Common myeloid progenitor, CD34-positive (primary cell): Measurements from ENCODE around the gene PGM5.
"Not testable (repeated sequence)": the region's sequence is repeated elsewhere in the genome, so short reads cannot be mapped to it uniquely, and the experiment has no call there.

Experiments used
- CTCF ChIA-PET: fragments of 350-600 bp; sonication (Branson Sonifier 250); formaldehyde crosslinking; loops from one replicate; lab custom pipeline; 2021; ENCODE audit warnings: antibody characterized with exemption; lab: Charles Lee
- POLR2A ChIA-PET: fragments of 350-600 bp; sonication (Branson Sonifier 250); formaldehyde crosslinking; loops from one replicate; lab custom pipeline; 2021; ENCODE audit warnings: antibody characterized with exemption; lab: Charles Lee
- DNase-seq, 3 donors: peaks; one replicate each; pipeline versions ENCODE4 v3.0.0 to v3.0.0-alpha.2; 2013
- H3K27ac ChIP-seq, 2 experiments: 1 replicate in 1 of 2; 2 replicates in 1 of 2; pipeline ENCODE4 v1.7.0; 2013; ENCODE audit warnings: inconsistent platforms in 2 of 2, low read length in 2 of 2, mild to moderate bottlenecking in 2 of 2, low read depth in 1 of 2, moderate library complexity in 1 of 2; ENCODE audit not compliant: severe bottlenecking in 2 of 2, insufficient read depth in 1 of 2, poor library complexity in 1 of 2
- H3K27me3 ChIP-seq, 5 experiments: replicated peaks in 2 of 5; 1 replicate in 3 of 5; 2 replicates in 2 of 5; pipeline versions ENCODE4 v1.6.1 to v1.7.0; 2013; ENCODE audit warnings: low read length in 4 of 5, mild to moderate bottlenecking in 2 of 5, moderate library complexity in 2 of 5, inconsistent platforms in 1 of 5; ENCODE audit not compliant: insufficient read depth in 5 of 5, control insufficient read depth in 4 of 5
- H3K36me3 ChIP-seq, 4 experiments: 1 replicate in 2 of 4; 2 replicates in 2 of 4; pipeline versions ENCODE4 v1.6.1 to v1.7.0; 2013; ENCODE audit warnings: low read length in 3 of 4, control low read depth in 1 of 4, mild to moderate bottlenecking in 1 of 4; ENCODE audit not compliant: control insufficient read depth in 4 of 4, insufficient read depth in 4 of 4
- H3K4me1 ChIP-seq, 4 experiments: 1 replicate in 3 of 4; 2 replicates in 1 of 4; pipeline versions ENCODE4 v1.6.1 to v1.7.1; 2013; ENCODE audit warnings: low read length in 3 of 4, mild to moderate bottlenecking in 3 of 4, control low read depth in 1 of 4, inconsistent platforms in 1 of 4, moderate library complexity in 1 of 4; ENCODE audit not compliant: control insufficient read depth in 4 of 4, insufficient read depth in 4 of 4; ENCODE audit errors: control extremely low read depth in 1 of 4
- H3K4me3 ChIP-seq, 7 experiments: 1 replicate in 4 of 7; 2 replicates in 3 of 7; pipeline versions ENCODE4 v1.5.1 to v1.7.0; 2013; ENCODE audit warnings: mild to moderate bottlenecking in 7 of 7, low read length in 6 of 7, moderate library complexity in 6 of 7, inconsistent platforms in 2 of 7, low read depth in 2 of 7, control low read depth in 1 of 7; ENCODE audit not compliant: insufficient read depth in 4 of 7, control insufficient read depth in 1 of 7; ENCODE audit errors: extremely low read depth in 1 of 7
- H3K9me3 ChIP-seq, 5 experiments: 1 replicate in 4 of 5; 2 replicates in 1 of 5; pipeline versions ENCODE4 v1.6.1 to v1.7.1; 2013; ENCODE audit warnings: low read length in 4 of 5, mild to moderate bottlenecking in 2 of 5, inconsistent platforms in 1 of 5, low read depth in 1 of 5, moderate library complexity in 1 of 5; ENCODE audit not compliant: control insufficient read depth in 4 of 5, insufficient read depth in 2 of 5; ENCODE audit errors: control extremely low read depth in 1 of 5
- WGBS: methylation state at CpG from one replicate; pipeline ENCODE4 v1.1.5; 2013; ENCODE audit not compliant: insufficient coverage; 5-methylcytosine and 5-hydroxymethylcytosine counted together

Gene PGM5

GRCh38 chr9:68329106-68329505 lies 27.3 kb upstream of the PGM5 start:
- 63% methylated on average over 1 of the region's 4 CpGs for WGBS

GRCh38 chr9:68330531-68331173 lies 25.8 kb upstream of the PGM5 start:
- POLR2A ChIA-PET, H3K27ac ChIP-seq, DNase-seq, CTCF ChIA-PET, H3K27me3 ChIP-seq, H3K9me3 ChIP-seq, H3K4me1 ChIP-seq, H3K4me3 ChIP-seq, H3K36me3 ChIP-seq: not testable (repeated sequence)
- WGBS, result no CpG with 5 or more reads among the region's 11 CpGs

More at GRCh38 chr9:68329106-68329505, 27.3 kb upstream of the PGM5 start:
- H3K4me3 ChIP-seq, H3K27ac ChIP-seq, H3K27me3 ChIP-seq, CTCF ChIA-PET, H3K36me3 ChIP-seq, DNase-seq, H3K4me1 ChIP-seq, POLR2A ChIA-PET, H3K9me3 ChIP-seq: not testable (repeated sequence)

DNA sequence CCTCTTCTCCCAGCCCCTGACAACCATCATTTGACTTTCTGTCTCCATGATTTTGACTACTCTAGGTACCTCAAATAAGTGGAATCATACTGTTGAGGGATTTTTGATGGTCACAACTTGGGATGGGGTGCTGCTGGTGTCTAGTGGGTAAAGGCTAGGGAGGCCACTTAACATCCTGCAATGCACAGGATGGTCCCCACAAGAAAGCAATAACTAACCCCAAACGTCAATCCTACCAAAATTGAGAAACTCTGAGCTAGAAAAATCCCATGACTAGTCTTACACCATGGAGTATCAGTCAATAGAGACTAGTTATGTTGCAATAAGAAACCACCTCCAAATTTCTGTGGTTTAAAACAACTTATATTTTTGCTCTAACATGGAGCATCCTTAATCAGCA lies 24.3 kb upstream of the PGM5 start:
- H3K27ac ChIP-seq, H3K27me3 ChIP-seq, CTCF ChIA-PET, H3K4me3 ChIP-seq, POLR2A ChIA-PET, H3K4me1 ChIP-seq, H3K36me3 ChIP-seq, H3K9me3 ChIP-seq, DNase-seq: not testable (repeated sequence)
- WGBS, result no CpG with 5 or more reads among the region's 1 CpG

DNA sequence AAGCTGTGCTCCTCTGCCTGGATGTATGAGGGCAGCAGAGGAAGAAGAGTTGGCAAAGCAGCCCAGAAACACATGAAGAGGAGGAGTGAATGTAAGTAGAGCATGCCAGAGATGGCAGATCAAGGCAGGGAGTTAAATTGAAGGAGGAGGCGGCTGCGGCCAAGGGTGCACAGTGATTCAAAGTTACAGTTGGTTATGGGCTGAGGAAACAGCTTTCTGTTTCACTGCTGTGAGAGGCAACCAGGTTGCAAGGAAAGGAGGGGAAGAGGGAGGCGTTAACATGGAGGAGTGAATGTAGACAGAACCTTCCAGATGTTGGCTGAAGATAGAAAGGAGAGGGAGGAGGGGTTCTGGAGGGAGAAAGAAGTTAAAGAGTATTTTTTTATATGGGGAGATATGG lies 20.5 kb upstream of the PGM5 start:
- DNase-seq, POLR2A ChIA-PET, H3K27me3 ChIP-seq, H3K27ac ChIP-seq, H3K36me3 ChIP-seq, H3K4me1 ChIP-seq, CTCF ChIA-PET, H3K9me3 ChIP-seq, H3K4me3 ChIP-seq: not testable (repeated sequence)
- WGBS, result no CpG with 5 or more reads among the region's 3 CpGs

- H3K27ac ChIP-seq, DNase-seq, H3K27me3 ChIP-seq, H3K4me3 ChIP-seq, CTCF ChIA-PET, H3K4me1 ChIP-seq, H3K9me3 ChIP-seq, POLR2A ChIA-PET, H3K36me3 ChIP-seq: not testable (repeated sequence)
- no CpG with 5 or more reads among the region's 10 CpGs for WGBS
These were observed 19.6 kb upstream of the PGM5 start for GRCh38 chr9:68336639-68337339.

- DNase-seq, H3K9me3 ChIP-seq, H3K27ac ChIP-seq, H3K27me3 ChIP-seq, CTCF ChIA-PET, POLR2A ChIA-PET, H3K36me3 ChIP-seq, H3K4me3 ChIP-seq, H3K4me1 ChIP-seq: not testable (repeated sequence)
- WGBS, result 80% methylated on average over 3 of the region's 7 CpGs
These were observed 18.4 kb upstream of the PGM5 start for GRCh38 chr9:68338000-68338399.

DNA sequence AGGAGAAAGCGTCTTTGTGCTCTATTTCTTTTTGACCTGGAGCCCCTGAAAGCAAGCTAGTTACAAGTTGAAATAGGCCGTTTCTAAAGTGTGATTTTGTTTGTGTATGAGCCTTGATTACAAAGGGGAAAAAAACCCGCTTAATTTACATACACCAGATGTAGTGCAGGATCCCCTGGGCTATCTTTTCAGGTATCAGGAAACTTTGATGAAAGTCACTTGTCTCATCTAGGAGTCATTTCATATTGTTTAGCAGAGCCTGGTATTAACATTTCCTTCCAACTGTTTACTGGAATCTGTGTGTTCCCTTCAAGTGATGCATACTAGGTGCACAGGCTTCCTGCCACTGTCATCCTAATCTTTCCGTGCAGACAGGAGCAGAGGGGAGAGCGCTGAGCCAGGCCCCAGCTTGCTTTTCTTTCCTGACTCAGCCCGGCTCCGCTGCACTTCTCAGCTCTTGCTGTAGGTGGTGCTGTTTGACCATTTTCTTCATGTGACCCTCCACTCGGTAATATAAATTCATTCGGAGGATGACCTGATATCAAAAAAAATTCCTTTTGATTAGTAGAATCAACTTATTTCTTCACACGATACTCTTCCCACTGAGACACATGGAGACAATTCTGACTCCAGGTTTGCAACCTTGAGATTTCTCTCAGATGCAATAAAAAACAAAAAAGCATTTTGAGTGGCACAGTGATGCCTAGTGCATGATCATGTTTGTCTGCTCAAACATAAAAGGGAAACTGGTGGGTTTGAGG lies 14.0 kb upstream of the PGM5 start:
- no CpG with 5 or more reads among the region's 10 CpGs for WGBS
- H3K27me3 ChIP-seq, DNase-seq, POLR2A ChIA-PET, H3K36me3 ChIP-seq, H3K9me3 ChIP-seq, H3K4me1 ChIP-seq, H3K27ac ChIP-seq: not testable (repeated sequence)
- peak overlapping the region in 1 of 7 experiments; percentile 23 for H3K4me3 ChIP-seq
- CTCF ChIA-PET, result interaction anchor here (1.2 kb wide), 1 partner anchor 226 kb away, joined by 8 read pairs; no protein-coding TSS in a partner anchor
